Measurements from ENCODE around the gene ACTC1. TPM values are rescaled to one million over a fixed set of nuclear protein-coding genes. Genes with fewer than 3 reads are reported as not detected.

The ACTC1 gene
- total RNA-seq, 1 donor from 2014 or later = 4.0 TPM

GRCh38 chr15:34753236-34753894 lies 42.0 kb downstream of the ACTC1 start:
- TF ChIP-seq CTCF (IDR thresholded peaks at IDR 0.05) = no peak
- Mint-ChIP-seq H3K9me3 (ENCODE audit: unreplicated experiment) (no peaks in the 10 kb centered on the region), H3K4me3 (ENCODE audit: unreplicated experiment) (no peak overlapping the region), H3K36me3 (ENCODE audit: unreplicated experiment) (no peaks in the 10 kb centered on the region), H3K4me1 (ENCODE audit: unreplicated experiment) (peaks cover 6% of the 10 kb centered on the region), H3K27me3 (ENCODE audit: unreplicated experiment) (peaks cover 74% of the 10 kb centered on the region), H3K27ac (ENCODE audit: unreplicated experiment) (no peak overlapping the region)
- peak; percentile 85 for DNase-seq (ENCODE audit: extremely low spot score, unreplicated experiment)

GRCh38 chr15:34749691-34750090 lies 45.7 kb downstream of the ACTC1 start:
- Mint-ChIP-seq H3K27ac (ENCODE audit: unreplicated experiment) (no peak overlapping the region), H3K4me3 (ENCODE audit: unreplicated experiment) (no peak overlapping the region), H3K4me1 (ENCODE audit: unreplicated experiment) (peaks cover 3% of the 10 kb centered on the region), H3K9me3 (ENCODE audit: unreplicated experiment) (no peaks in the 10 kb centered on the region), H3K36me3 (ENCODE audit: unreplicated experiment) (no peaks in the 10 kb centered on the region), H3K27me3 (ENCODE audit: unreplicated experiment) (peaks cover 60% of the 10 kb centered on the region)
- no peak for TF ChIP-seq CTCF (IDR thresholded peaks at IDR 0.05)
- no peak for DNase-seq (ENCODE audit: extremely low spot score, unreplicated experiment)

Other genes starting within 250 kb of the ACTC1 start
- gene GOLGA8B, start 211.9 kb downstream of the ACTC1 start, total RNA-seq = 59.7 and 69.6 TPM in 2 replicates
- gene GJD2, start 40.6 kb downstream of the ACTC1 start, total RNA-seq = not detected in 2 replicates
- 27.4 and 28.5 TPM in 2 replicates for gene AQR, start 174.2 kb upstream of the ACTC1 start, total RNA-seq
- 34.7 and 36.9 TPM in 2 replicates for gene ZNF770, start 192.7 kb upstream of the ACTC1 start, total RNA-seq